H1 (cell line): ENCODE results near the gene CALHM3. TPM values are rescaled to one million over a fixed set of nuclear protein-coding genes. Genes with fewer than 3 reads are reported as not detected.

ENCODE experiments used
- CTCF ChIA-PET: fragments of 300-600 bp; sonication (Branson Sonifier 250); formaldehyde crosslinking; loops from one replicate; lab custom pipeline; 2021; ENCODE audit not compliant: partially characterized antibody; lab: Charles Lee
- POLR2A ChIA-PET: fragments of 300-600 bp; sonication (Branson Sonifier 250); formaldehyde crosslinking; loops from one replicate; lab custom pipeline; 2021; ENCODE audit warnings: inconsistent platforms; ENCODE audit not compliant: partially characterized antibody; lab: Charles Lee
- DNase-seq, 2 experiments: peaks; one replicate each; pipeline versions ENCODE4 v3.0.0 to v3.0.0-alpha.2; 2010 to 2022; ENCODE audit warnings: low spot score in 2 of 2, low read depth in 1 of 2, mixed read lengths in 1 of 2
- FAIRE-seq: peaks from 2 replicates; lab custom pipeline; 2011; peaks lifted over from hg19 to GRCh38; lab: Jason Lieb, UNC
- H2AFZ ChIP-seq: 2 replicates; pipeline ENCODE4 v1.8.1; 2012; ENCODE audit warnings: low read length, inconsistent platforms
- H2AK5ac ChIP-seq: 2 replicates; pipeline ENCODE4 v1.6.1; 2013; ENCODE audit warnings: low read depth, low read length
- H2BK120ac ChIP-seq: replicated peaks from 2 replicates; pipeline ENCODE3; 2013; ENCODE audit warnings: low read depth, low read length, inconsistent platforms
- H2BK12ac ChIP-seq: 2 replicates; pipeline ENCODE4 v1.6.1; 2013; ENCODE audit warnings: low read depth, low read length
- H2BK15ac ChIP-seq: 2 replicates; pipeline ENCODE4 v1.6.1; 2013; ENCODE audit warnings: low read length
- H2BK20ac ChIP-seq: 2 replicates; pipeline ENCODE4 v1.6.1; 2013; ENCODE audit warnings: low read length
- H2BK5ac ChIP-seq: 2 replicates; pipeline ENCODE4 v1.6.1; 2013; ENCODE audit warnings: low read depth, low read length
- H3K14ac ChIP-seq: 2 replicates; pipeline ENCODE4 v1.6.1; 2013; ENCODE audit warnings: inconsistent platforms; ENCODE audit not compliant: insufficient read length
- H3K18ac ChIP-seq: 2 replicates; pipeline ENCODE4 v1.6.1; 2013; ENCODE audit warnings: low read length; ENCODE audit errors: extremely low read depth
- H3K23ac ChIP-seq: 2 replicates; pipeline ENCODE4 v1.6.1; 2013; ENCODE audit warnings: inconsistent platforms; ENCODE audit not compliant: insufficient read length
- H3K23me2 ChIP-seq: 2 replicates; pipeline ENCODE4 v1.6.1; 2013; ENCODE audit warnings: low read depth, low read length
- H3K27ac ChIP-seq: 2 replicates; pipeline ENCODE4 v1.6.1; 2011; ENCODE audit warnings: low read depth, low read length, inconsistent platforms
- H3K27me3 ChIP-seq, 4 experiments: replicated peaks in 1 of 4; 1 replicate in 1 of 4; 2 replicates in 3 of 4; pipeline versions ENCODE4 v1.6.1 to v1.8.1; 2011 to 2013; ENCODE audit warnings: low read length in 3 of 4, mild to moderate bottlenecking in 3 of 4, inconsistent platforms in 2 of 4, mixed read lengths in 2 of 4, moderate library complexity in 1 of 4; ENCODE audit not compliant: control insufficient read depth in 3 of 4, insufficient read depth in 3 of 4; ENCODE audit errors: extremely low read depth in 1 of 4
- H3K36me3 ChIP-seq, 4 experiments: 2 replicates each; pipeline versions ENCODE4 v1.6.1 to v1.8.1; 2011 to 2013; ENCODE audit warnings: mild to moderate bottlenecking in 4 of 4, low read length in 3 of 4, moderate library complexity in 2 of 4, control low read depth in 1 of 4, inconsistent platforms in 1 of 4; ENCODE audit not compliant: insufficient read depth in 4 of 4, control insufficient read depth in 2 of 4
- H3K4ac ChIP-seq: replicated peaks from 2 replicates; pipeline ENCODE3; 2013; ENCODE audit warnings: low read length, low read depth, mixed read lengths, inconsistent platforms; ENCODE audit not compliant: insufficient read length
- H3K4me1 ChIP-seq, 4 experiments: replicated peaks in 1 of 4; 1 replicate in 1 of 4; 2 replicates in 3 of 4; pipeline versions ENCODE4 v1.6.1 to v1.8.1; 2011 to 2013; ENCODE audit warnings: low read length in 3 of 4, inconsistent platforms in 2 of 4, mixed read lengths in 1 of 4; ENCODE audit not compliant: insufficient read depth in 4 of 4, control insufficient read depth in 3 of 4
- H3K4me2 ChIP-seq, 2 experiments: 2 replicates each; pipeline versions ENCODE4 v1.6.1 to v1.8.1; 2011 to 2013; ENCODE audit warnings: low read depth in 2 of 2, low read length in 2 of 2, control low read depth in 1 of 2, inconsistent platforms in 1 of 2, mild to moderate bottlenecking in 1 of 2; ENCODE audit not compliant: insufficient read depth in 1 of 2
- H3K4me3 ChIP-seq, 4 experiments: fragments of 200-600, 300-600 bp in 1 of 4; sonication (generic), shearing (Covaris generic), sonication (Bioruptor Twin) in 1 of 4; 2 replicates each; pipeline versions ENCODE4 v1.5.1 to v1.8.1; 2011 to 2016; ENCODE audit warnings: low read length in 4 of 4, low read depth in 3 of 4, control low read depth in 2 of 4, inconsistent platforms in 2 of 4, mild to moderate bottlenecking in 2 of 4, mixed read lengths in 1 of 4, moderate library complexity in 1 of 4; ENCODE audit not compliant: insufficient read depth in 2 of 4; ENCODE audit errors: extremely low read depth in 1 of 4
- H3K56ac ChIP-seq: replicated peaks from 2 replicates; pipeline ENCODE3; 2013; ENCODE audit warnings: low read depth, mild to moderate bottlenecking, mixed read lengths, low read length, inconsistent platforms; ENCODE audit not compliant: insufficient read length
- H3K79me1 ChIP-seq: 2 replicates; pipeline ENCODE4 v1.6.1; 2013; ENCODE audit warnings: low read depth, low read length, control low read depth
- H3K79me2 ChIP-seq, 2 experiments: 2 replicates each; pipeline versions ENCODE4 v1.6.1 to v1.8.1; 2012 to 2013; ENCODE audit warnings: low read length in 2 of 2, mild to moderate bottlenecking in 2 of 2, inconsistent platforms in 1 of 2; ENCODE audit not compliant: insufficient read depth in 2 of 2, control insufficient read depth in 1 of 2
- H3K9ac ChIP-seq, 4 experiments: replicated peaks in 1 of 4; 1 replicate in 1 of 4; 2 replicates in 3 of 4; pipeline versions ENCODE4 v1.6.1 to v1.8.1; 2011 to 2013; ENCODE audit warnings: low read depth in 3 of 4, low read length in 3 of 4, control low read depth in 2 of 4, mild to moderate bottlenecking in 2 of 4, moderate library complexity in 2 of 4, inconsistent platforms in 1 of 4; ENCODE audit errors: extremely low read depth in 1 of 4
- H3K9me3 ChIP-seq, 2 experiments: 2 replicates each; pipeline versions ENCODE4 v1.6.1 to v1.8.1; 2012 to 2013; ENCODE audit warnings: mild to moderate bottlenecking in 2 of 2, moderate library complexity in 2 of 2, control low read depth in 1 of 2, inconsistent platforms in 1 of 2, low read depth in 1 of 2, low read length in 1 of 2, mixed read lengths in 1 of 2; ENCODE audit not compliant: insufficient read depth in 2 of 2
- H4K20me1 ChIP-seq, 2 experiments: replicated peaks in 1 of 2; 2 replicates each; pipeline versions ENCODE3 to v1.8.1; 2011 to 2013; ENCODE audit warnings: inconsistent platforms in 2 of 2, low read length in 2 of 2, mild to moderate bottlenecking in 1 of 2; ENCODE audit not compliant: insufficient read depth in 2 of 2, control insufficient read depth in 1 of 2
- H4K5ac ChIP-seq: 2 replicates; pipeline ENCODE4 v1.6.1; 2013; ENCODE audit warnings: low read length, low read depth, mixed read lengths, inconsistent platforms; ENCODE audit not compliant: insufficient read length
- H4K8ac ChIP-seq: 2 replicates; pipeline ENCODE4 v1.8.0; 2013; ENCODE audit warnings: mild to moderate bottlenecking, moderate library complexity, low read length, inconsistent platforms; ENCODE audit not compliant: insufficient read depth; ENCODE audit errors: extremely low read depth
- H4K91ac ChIP-seq: replicated peaks from 2 replicates; pipeline ENCODE3; 2013; ENCODE audit warnings: low read length, mixed read lengths, inconsistent platforms; ENCODE audit not compliant: insufficient read length
- ASH2L ChIP-seq: fragments of 200-600, 300-600 bp; sonication (generic); IDR thresholded peaks from one replicate; pipeline ENCODE4 v1.7.1; 2017; ENCODE audit warnings: low read length
- BACH1 ChIP-seq: IDR thresholded peaks from 2 replicates; pipeline ENCODE4 v1.6.1; 2012; ENCODE audit warnings: low read length, improper control_type of control experiment
- BRCA1 ChIP-seq: IDR thresholded peaks from 2 replicates; pipeline ENCODE4 v1.6.1; 2012; ENCODE audit warnings: low read depth, low read length, improper control_type of control experiment
- CHD2 ChIP-seq: IDR thresholded peaks from 2 replicates; pipeline ENCODE4 v1.6.1; 2012; ENCODE audit warnings: low read length, improper control_type of control experiment
- CTCF ChIP-seq, 3 experiments: IDR thresholded peaks; 1 replicate in 2 of 3; 2 replicates in 1 of 3; pipeline versions ENCODE4 v1.5.1 to v1.6.1; 2011; ENCODE audit warnings: low read length in 3 of 3, mild to moderate bottlenecking in 3 of 3, inconsistent platforms in 2 of 3, low read depth in 1 of 3, moderate library complexity in 1 of 3; ENCODE audit not compliant: insufficient read depth in 1 of 3; ENCODE audit errors: control extremely low read depth in 1 of 3
- EZH2 ChIP-seq: fragments of 200-600 bp; sonication (generic); IDR thresholded peaks from 2 replicates; pipeline ENCODE4 v1.7.1; 2012; ENCODE audit warnings: low read depth, mild to moderate bottlenecking, moderate library complexity, low read length, inconsistent platforms; ENCODE audit not compliant: severe bottlenecking
- JUND ChIP-seq: IDR thresholded peaks from 2 replicates; pipeline ENCODE4 v1.6.1; 2011; ENCODE audit warnings: mild to moderate bottlenecking, improper control_type of control experiment, low read length
- KDM1A ChIP-seq: fragments of 200-600, 300-600 bp; sonication (generic); IDR thresholded peaks from 2 replicates; pipeline ENCODE4 v1.7.1; 2016; ENCODE audit warnings: mild to moderate bottlenecking, low read length, borderline replicate concordance
- NRF1 ChIP-seq: IDR thresholded peaks from 2 replicates; pipeline ENCODE4 v1.6.1; 2011; ENCODE audit warnings: mild to moderate bottlenecking, low read depth, low read length, improper control_type of control experiment
- POLR2A ChIP-seq, 2 experiments: IDR thresholded peaks; 1 replicate in 1 of 2; 2 replicates in 1 of 2; pipeline ENCODE4 v1.6.1; 2011; ENCODE audit warnings: low read depth in 2 of 2, low read length in 2 of 2, mild to moderate bottlenecking in 2 of 2; ENCODE audit errors: control extremely low read depth in 1 of 2
- WGBS, 2 experiments: shearing (Covaris generic) in 1 of 2; methylation state at CpG; one replicate each; pipeline versions ENCODE4 v1.1.6 to v1.1.7; 2013 to 2015; ENCODE audit warnings: low lambda C conversion rate in 2 of 2, mixed read lengths in 2 of 2, inconsistent platforms in 1 of 2, low coverage in 1 of 2, missing lambda C conversion rate in 1 of 2; ENCODE audit not compliant: insufficient replicate concordance in 2 of 2, insufficient coverage in 1 of 2, insufficient read length in 1 of 2; ENCODE audit errors: extremely low coverage in 1 of 2, missing lambda C conversion rate in 1 of 2; 5-methylcytosine and 5-hydroxymethylcytosine counted together
- polyA plus RNA-seq, 7 experiments: library from polyadenylated mRNA; depleted of rRNA in 3 of 7; stranded (reverse) in 5 of 7; unstranded in 2 of 7; fragments of >200 nt in 5 of 7; fragments of 200-250 nt in 2 of 7; gene quantifications; 1 replicate in 5 of 7; 2 replicates in 1 of 7; 4 replicates in 1 of 7; pipeline versions ENCODE4 v1.2.1 to v1.2.3, GENCODE V29; 2011 to 2013; ENCODE audit warnings: missing spikeins in 2 of 7, mixed read lengths in 2 of 7
- total RNA-seq: library from RNA; stranded (reverse); fragmentation: NEBNext Ultra II Directional; extraction: Animal tissue kit (Norgen Biotek cat#: 25700); gene quantifications from 2 replicates; pipeline ENCODE4 v1.2.1, GENCODE V29; 2021

CALHM3 gene
- total and polyA plus RNA-seq, 2 of the 8 experiments (the other 6 are each of a cell fraction or from before 2014, with no cell fraction given), result 0.17 to 0.60 TPM

GRCh38 chr10:103476046-103476768 is 2.8 kb downstream of the CALHM3 start:
- peak overlapping the region; percentile 25 for H4K91ac ChIP-seq
- WGBS, 2 experiments, result 63% methylated on average over 11 of the region's 11 CpGs; no CpG with 5 or more reads in 1 of the 2 experiments
- H3K4me1 ChIP-seq, result peaks cover 0 to 16% (median 10%) of the 10 kb centered on the region in 4 experiments; a peak in 6 of 7 replicates
- no peak overlapping the region for H3K4me3 ChIP-seq
- H2BK20ac ChIP-seq, result no peak overlapping the region; the same call in 1 of the 2 replicates
- peak in 1 of 2 experiments; percentile 63 for DNase-seq
- no peak overlapping the region for H3K4ac ChIP-seq
- peaks cover 4% of the 10 kb centered on the region; the same call in 1 of the 2 replicates for H3K23me2 ChIP-seq
- H4K5ac ChIP-seq, result no peak overlapping the region
- H3K56ac ChIP-seq, result no peak overlapping the region
- H3K79me1 ChIP-seq, result no peaks in the 10 kb centered on the region
- no peaks in the 10 kb centered on the region for H3K9me3 ChIP-seq
- H3K14ac ChIP-seq, result no peak overlapping the region
- no peaks in the 10 kb centered on the region for H3K79me2 ChIP-seq
- no peak overlapping the region for H3K9ac ChIP-seq
- no peak overlapping the region for H3K23ac ChIP-seq
- H3K27ac ChIP-seq, result no peak overlapping the region
- no peaks in the 10 kb centered on the region for H4K20me1 ChIP-seq
- H2BK120ac ChIP-seq, result no peak overlapping the region
- H2BK12ac ChIP-seq, result no peak overlapping the region; the same call in 1 of the 2 replicates
- H3K4me2 ChIP-seq, result no peak overlapping the region
- FAIRE-seq, result no peak
- H3K27me3 ChIP-seq, result no peaks in the 10 kb centered on the region; a peak in 2 of 7 replicates
- peak overlapping the region; percentile 95 for H2AFZ ChIP-seq
- POLR2A ChIA-PET, result interaction anchor here (0.7 to 3.1 kb wide), 9 partner anchors 10 to 125 kb away, joined by 3 to 12 read pairs (median 4); partner anchors contain the start of genes ATP5MK, CALHM2, NEURL1 and PCGF6
- H4K8ac ChIP-seq, result no peak overlapping the region
- no peak overlapping the region for H2AK5ac ChIP-seq
- H2BK15ac ChIP-seq, result peak overlapping the region; percentile 92; the same call in 1 of the 2 replicates
- H3K36me3 ChIP-seq, result no peaks in the 10 kb centered on the region
- no peak overlapping the region; the same call in 1 of the 2 replicates for H2BK5ac ChIP-seq
- H3K18ac ChIP-seq, result peak overlapping the region; percentile 97
- CTCF ChIA-PET, result interaction anchor here (0.6 to 9.0 kb wide), 26 partner anchors 9 to 644 kb away, joined by 3 to 71 read pairs (median 4); partner anchors contain the start of genes CALHM1, CALHM2 and NEURL1
- TF ChIP-seq NRF1, result no peak
- peak; percentile 79 to 95 (median 88) for TF ChIP-seq CTCF (IDR thresholded peaks at IDR 0.05; ENCODE audit: control extremely low read depth in 1 of 3, insufficient read depth in 1 of 3, low read depth in 1 of 3, low read length in 3 of 3)
- no peak for TF ChIP-seq KDM1A
- no peak for TF ChIP-seq ASH2L
- TF ChIP-seq BRCA1, result no peak
- TF ChIP-seq EZH2, result no peak
- TF ChIP-seq POLR2A (IDR thresholded peaks at IDR 0.05; ENCODE audit: control extremely low read depth in 1 of 2, low read depth in 2 of 2, low read length in 2 of 2), result no peak
- no peak for TF ChIP-seq BACH1
- no peak for TF ChIP-seq JUND
- TF ChIP-seq CHD2, result 0 out of 2 replicates have a peak, but pooled peaks have one; percentile 23
